PC-9 (cell line): Measurements from ENCODE around the gene ERCC5. TPM values are rescaled to one million over a fixed set of nuclear protein-coding genes. Genes with fewer than 3 reads are reported as not detected.

Experiments used
- BruUV-seq: library from RNA; stranded (reverse); fragments of 400-500 nt; replicated peaks from 2 replicates; lab custom pipeline; 2021; lab: Mats Ljungman, UMichigan
- CTCF ChIA-PET: fragments of 300-600 bp; sonication (Branson Sonifier 250); formaldehyde crosslinking; loops from one replicate; lab custom pipeline; 2022; ENCODE audit warnings: antibody characterized with exemption; lab: Charles Lee
- POLR2A ChIA-PET: fragments of 300-600 bp; sonication (Branson Sonifier 250); formaldehyde crosslinking; loops from one replicate; lab custom pipeline; 2022; ENCODE audit warnings: antibody characterized with exemption; ENCODE audit not compliant: unreplicated experiment; lab: Charles Lee
- DNase-seq, 2 experiments: peaks; one replicate each; pipeline versions ENCODE4 v3.0.0 to v3.0.0-alpha.2; 2015 to 2022; ENCODE audit warnings: mixed read lengths in 1 of 2
- H2AFZ ChIP-seq: fragments of 200-600 bp; sonication (generic); 2 replicates; pipeline ENCODE4 v1.8.1; 2017; ENCODE audit warnings: antibody characterized with exemption
- H3F3A ChIP-seq: fragments of 200-600 bp; sonication (generic); 2 replicates; pipeline ENCODE4 v1.8.1; 2017; ENCODE audit warnings: antibody characterized with exemption, mild to moderate bottlenecking, low read depth; ENCODE audit not compliant: insufficient read depth
- H3K27ac ChIP-seq: fragments of 200-600 bp; sonication (generic); 2 replicates; pipeline ENCODE4 v1.6.1; 2016; ENCODE audit warnings: mixed run types
- H3K27me3 ChIP-seq: fragments of 200-600 bp; sonication (generic); 2 replicates; pipeline ENCODE4 v1.6.1; 2016; ENCODE audit warnings: low read depth, mixed run types; ENCODE audit not compliant: insufficient read depth
- H3K36me3 ChIP-seq: fragments of 200-600 bp; sonication (generic); 2 replicates; pipeline ENCODE4 v1.6.1; 2016; ENCODE audit warnings: low read depth, mixed run types
- H3K4me1 ChIP-seq: fragments of 200-600 bp; sonication (generic); replicated peaks from 2 replicates; pipeline ENCODE4 v1.6.1; 2016; ENCODE audit warnings: mixed run types; ENCODE audit not compliant: insufficient read depth
- H3K4me2 ChIP-seq: fragments of 200-600 bp; sonication (generic); 2 replicates; pipeline ENCODE4 v1.6.1; 2017; ENCODE audit warnings: mixed run types
- H3K4me3 ChIP-seq: fragments of 200-600 bp; sonication (generic); 2 replicates; pipeline ENCODE4 v1.6.1; 2016; ENCODE audit warnings: mixed run types
- H3K79me2 ChIP-seq: fragments of 200-600 bp; sonication (generic); 2 replicates; pipeline ENCODE4 v1.6.1; 2017; ENCODE audit warnings: low read depth, mixed run types
- H3K9me2 ChIP-seq: fragments of 200-600 bp; sonication (generic); 2 replicates; pipeline ENCODE4 v1.8.1; 2017; ENCODE audit warnings: mild to moderate bottlenecking; ENCODE audit not compliant: insufficient read depth
- H3K9me3 ChIP-seq: fragments of 200-600 bp; sonication (generic); 2 replicates; pipeline ENCODE4 v1.8.1; 2016; ENCODE audit warnings: low read depth; ENCODE audit not compliant: insufficient read depth
- H4K20me1 ChIP-seq: fragments of 200-600 bp; sonication (generic); 2 replicates; pipeline ENCODE4 v1.8.1; 2017; ENCODE audit not compliant: insufficient read depth
- EZH2 ChIP-seq: fragments of 200-600 bp; sonication (generic); IDR thresholded peaks from 2 replicates; pipeline ENCODE4 v1.8.0; 2017; ENCODE audit warnings: antibody characterized with exemption, low read depth
- intact Hi-C: fragments of 100-400 bp; cut with micrococcal nuclease; formaldehyde crosslinking; loops from one replicate; pipeline ENCODE4 v1.10.0; 2022; ENCODE audit not compliant: unreplicated experiment
- total RNA-seq: library from RNA; stranded (reverse); gene quantifications from 2 replicates; pipeline ENCODE4 v1.2.3, GENCODE V29; 2021
- TF ChIP-seq, protein P1 (sequence below): fragments of 200-600 bp; sonication (generic); conservative IDR thresholded peaks from 2 replicates; pipeline ENCODE4 v1.6.1; 2017; ENCODE audit warnings: mixed run types, antibody characterized with exemption, mild to moderate bottlenecking, moderate library complexity

The ERCC5 gene
- total RNA-seq, 1 experiment from 2014 or later = 33.9 TPM

DNA sequence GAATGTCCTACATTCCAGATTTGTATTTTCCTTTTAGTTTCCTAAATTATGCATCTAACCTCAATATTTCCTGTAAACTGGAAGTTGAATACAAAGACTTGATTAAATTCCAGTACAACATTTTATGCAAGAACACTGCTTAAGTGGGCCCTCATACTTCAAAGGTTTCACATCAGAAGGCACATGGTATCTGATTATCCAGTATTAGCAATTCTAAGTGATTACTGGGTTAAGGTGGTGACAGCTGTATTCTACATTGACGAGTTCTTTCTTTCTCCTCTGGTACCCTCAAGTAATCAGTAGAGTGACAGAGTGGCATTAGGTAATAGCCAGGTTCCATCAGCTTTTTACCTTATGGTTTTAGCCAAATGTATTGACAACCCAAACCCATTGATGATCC, 28.6 kb upstream of the ERCC5 start:
- ChIA-PET POLR2A (no interaction called here), CTCF (no interaction called here)
- no peak for TF ChIP-seq EZH2
- TF ChIP-seq, protein P1, sequence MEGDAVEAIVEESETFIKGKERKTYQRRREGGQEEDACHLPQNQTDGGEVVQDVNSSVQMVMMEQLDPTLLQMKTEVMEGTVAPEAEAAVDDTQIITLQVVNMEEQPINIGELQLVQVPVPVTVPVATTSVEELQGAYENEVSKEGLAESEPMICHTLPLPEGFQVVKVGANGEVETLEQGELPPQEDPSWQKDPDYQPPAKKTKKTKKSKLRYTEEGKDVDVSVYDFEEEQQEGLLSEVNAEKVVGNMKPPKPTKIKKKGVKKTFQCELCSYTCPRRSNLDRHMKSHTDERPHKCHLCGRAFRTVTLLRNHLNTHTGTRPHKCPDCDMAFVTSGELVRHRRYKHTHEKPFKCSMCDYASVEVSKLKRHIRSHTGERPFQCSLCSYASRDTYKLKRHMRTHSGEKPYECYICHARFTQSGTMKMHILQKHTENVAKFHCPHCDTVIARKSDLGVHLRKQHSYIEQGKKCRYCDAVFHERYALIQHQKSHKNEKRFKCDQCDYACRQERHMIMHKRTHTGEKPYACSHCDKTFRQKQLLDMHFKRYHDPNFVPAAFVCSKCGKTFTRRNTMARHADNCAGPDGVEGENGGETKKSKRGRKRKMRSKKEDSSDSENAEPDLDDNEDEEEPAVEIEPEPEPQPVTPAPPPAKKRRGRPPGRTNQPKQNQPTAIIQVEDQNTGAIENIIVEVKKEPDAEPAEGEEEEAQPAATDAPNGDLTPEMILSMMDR = no peak
- Histone ChIP-seq H3K27me3 (no peaks in the 10 kb centered on the region), H4K20me1 (0 out of 2 replicates have a peak, but pooled peaks cover 4% of the 10 kb centered on the region), H3K4me2 (no peak overlapping the region), H2AFZ (no peak overlapping the region), H3K9me3 (no peaks in the 10 kb centered on the region), H3K4me3 (no peak overlapping the region), H3K27ac (no peak overlapping the region), H3K9me2 (no peaks in the 10 kb centered on the region), H3K79me2 (no peaks in the 10 kb centered on the region; the same call in 1 of the 2 replicates), H3K36me3 (0 out of 2 replicates have a peak, but pooled peaks cover 10% of the 10 kb centered on the region), H3K4me1 (no peaks in the 10 kb centered on the region), H3F3A (no peaks in the 10 kb centered on the region)
- no peak for DNase-seq
- BruUV-seq = no TSS peak
- intact Hi-C loops = no loop called here

DNA sequence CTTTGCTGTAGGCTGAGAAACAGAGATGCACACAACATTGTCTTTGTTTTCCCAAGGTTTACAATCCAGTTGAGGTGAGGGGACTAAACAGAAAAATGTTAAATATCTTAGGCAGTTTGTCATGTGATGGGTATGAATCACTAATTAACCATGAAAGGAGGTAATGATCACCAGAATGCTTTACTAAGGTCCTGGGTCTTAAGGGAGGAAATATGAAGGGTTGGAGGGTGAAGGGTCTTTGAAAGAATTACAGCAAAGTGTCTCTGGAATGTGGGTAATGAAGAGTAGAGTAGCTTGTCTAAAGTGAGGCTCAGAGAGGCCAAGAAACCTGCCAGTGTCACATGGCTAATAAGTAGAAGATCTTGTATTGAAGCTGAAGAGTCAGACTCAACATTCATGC, 27.9 kb upstream of the ERCC5 start:
- Histone ChIP-seq H3K9me2 (no peaks in the 10 kb centered on the region), H3K36me3 (0 out of 2 replicates have a peak, but pooled peaks cover 10% of the 10 kb centered on the region), H3K4me3 (no peak overlapping the region), H3K79me2 (no peaks in the 10 kb centered on the region; the same call in 1 of the 2 replicates), H4K20me1 (0 out of 2 replicates have a peak, but pooled peaks cover 4% of the 10 kb centered on the region), H3K4me2 (no peak overlapping the region), H3F3A (no peaks in the 10 kb centered on the region), H3K9me3 (no peaks in the 10 kb centered on the region), H3K4me1 (no peaks in the 10 kb centered on the region), H3K27ac (no peak overlapping the region), H3K27me3 (no peaks in the 10 kb centered on the region), H2AFZ (no peak overlapping the region)
- POLR2A ChIA-PET = no interaction called here
- no peak for DNase-seq
- intact Hi-C loops = no loop called here
- CTCF ChIA-PET = no interaction called here
- TF ChIP-seq, protein P1 = no peak
- TF ChIP-seq EZH2 = no peak
- no TSS peak for BruUV-seq

DNA sequence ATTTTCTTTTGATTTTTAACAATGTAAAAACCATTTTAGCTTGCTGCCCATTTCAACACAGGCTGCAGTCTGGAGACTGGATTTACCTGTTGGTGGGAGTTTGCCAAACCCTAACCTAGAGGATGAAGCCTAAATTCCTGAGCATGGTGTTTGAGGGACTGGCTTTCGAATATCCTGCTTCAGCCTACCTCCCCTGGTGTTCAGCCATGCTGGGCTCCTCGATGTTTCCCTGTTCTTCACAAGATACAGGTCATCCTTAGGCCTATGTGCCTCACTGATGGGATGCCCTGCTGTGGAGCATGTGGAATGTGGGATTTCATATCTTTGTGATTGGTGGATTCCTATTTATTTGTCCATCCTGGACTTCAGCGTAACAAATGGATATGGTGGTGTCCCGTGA, 20.4 kb upstream of the ERCC5 start:
- Histone ChIP-seq H3K79me2 (no peaks in the 10 kb centered on the region), H4K20me1 (0 out of 2 replicates have a peak, but pooled peaks cover 4% of the 10 kb centered on the region), H3K4me3 (no peak overlapping the region), H3K27ac (peak overlapping the region; percentile 59), H3K4me1 (peaks cover 17% of the 10 kb centered on the region), H3K9me3 (no peaks in the 10 kb centered on the region), H3K9me2 (no peaks in the 10 kb centered on the region), H3K36me3 (no peaks in the 10 kb centered on the region; the same call in 1 of the 2 replicates), H3F3A (peaks cover 21% of the 10 kb centered on the region), H3K27me3 (no peaks in the 10 kb centered on the region), H3K4me2 (peak overlapping the region; percentile 71), H2AFZ (no peak overlapping the region; the same call in 1 of the 2 replicates)
- no peak for TF ChIP-seq EZH2
- TF ChIP-seq, protein P1 = no peak
- BruUV-seq = no TSS peak
- DNase-seq = peak in 1 of 2 experiments; percentile 62
- POLR2A ChIA-PET = interaction anchor here (0.6 kb wide), 1 partner anchor 20 kb away, joined by 4 read pairs; no protein-coding TSS in a partner anchor
- CTCF ChIA-PET = interaction anchor here (0.6 kb wide), 1 partner anchor 16 kb away, joined by 3 read pairs; no protein-coding TSS in a partner anchor
- intact Hi-C loops = no loop called here
